Measurements from ENCODE around the gene PTGES3. TPM values are rescaled to one million over a fixed set of nuclear protein-coding genes. Genes with fewer than 3 reads are reported as not detected.
A peak's percentile ranks its signal among the peaks of the same experiment; 100 is the strongest.

PTGES3 gene
- total and polyA plus RNA-seq, 10 of the 15 experiments (the other 5 are each of a cell fraction or from before 2014, with no cell fraction given) = 117 to 520 (median 175) TPM

GRCh38 chr12:56628671-56629458, 59.2 kb downstream of the PTGES3 start (continued):
- TF ChIP-seq KAT2A (conservative IDR thresholded peaks at IDR 0.05; ENCODE audit: control insufficient read depth, low read depth, low read length) = no peak
- no peak for TF ChIP-seq CEBPZ (IDR thresholded peaks at IDR 0.05; ENCODE audit: low read depth, low read length)
- no peak for TF ChIP-seq ZNF274 (IDR thresholded peaks at IDR 0.05; ENCODE audit: insufficient read depth, insufficient read length)
- no peak for TF ChIP-seq ESRRA (IDR thresholded peaks at IDR 0.05; ENCODE audit: low read length)
- no peak for TF ChIP-seq STAT1 (conservative IDR thresholded peaks at IDR 0.05)
- TF ChIP-seq HCFC1 (IDR thresholded peaks at IDR 0.05; ENCODE audit: low read length) = no peak
- no peak for TF ChIP-seq TBL1XR1 (IDR thresholded peaks at IDR 0.05; ENCODE audit: low read depth, low read length)
- no peak for TF ChIP-seq HDAC6 (IDR thresholded peaks at IDR 0.05; ENCODE audit: unreplicated experiment)
- TF ChIP-seq E2F8 (IDR thresholded peaks at IDR 0.05; ENCODE audit: low read depth, partially characterized antibody) = no peak
- no peak for TF ChIP-seq RB1 (IDR thresholded peaks at IDR 0.05; ENCODE audit: borderline replicate concordance)
- no peak for TF ChIP-seq NR2C2 (IDR thresholded peaks at IDR 0.05; ENCODE audit: borderline replicate concordance, control insufficient read depth, insufficient read length, low read depth)
- no peak for TF ChIP-seq CHD1 (IDR thresholded peaks at IDR 0.05; ENCODE audit: low read depth, low read length)
- TF ChIP-seq CREM (IDR thresholded peaks at IDR 0.05; ENCODE audit: low read depth) = no peak
- peak in 1 of 2 experiments; percentile 78; a peak in 2 of 4 replicates for TF ChIP-seq ETV6 (conservative IDR thresholded peaks at IDR 0.05 in 1 of 2, IDR thresholded peaks at IDR 0.05 in 1 of 2; ENCODE audit: borderline replicate concordance in 1 of 2, low read depth in 1 of 2)
- no peak for TF ChIP-seq NBN (IDR thresholded peaks at IDR 0.05)
- TF ChIP-seq RUNX3 (IDR thresholded peaks at IDR 0.05; ENCODE audit: low read length) = no peak
- no peak for TF ChIP-seq ZNF622 (IDR thresholded peaks at IDR 0.05)
- TF ChIP-seq PAX8 (IDR thresholded peaks at IDR 0.05) = no peak
- TF ChIP-seq ZBTB11 (CRISPR knock-in tag; IDR thresholded peaks at IDR 0.05) = no peak
- no peak for TF ChIP-seq RAD51 (IDR thresholded peaks at IDR 0.05)
- TF ChIP-seq SMC3 (IDR thresholded peaks at IDR 0.05; ENCODE audit: borderline replicate concordance, low read length) = no peak
- TF ChIP-seq FOXK2 (IDR thresholded peaks at IDR 0.05) = no peak
- TF ChIP-seq SIN3A (IDR thresholded peaks at IDR 0.05; ENCODE audit: low read depth, low read length) = no peak
